DMS79 (cell line): ENCODE data around the gene KRTAP12-1.
"Not testable (repeated sequence)": the region's sequence is repeated elsewhere in the genome, so short reads cannot be mapped to it uniquely, and the experiment has no call there.

ENCODE experiments used
- DNase-seq: peaks from one replicate; lab custom pipeline; 2025; lab: John Stamatoyannopoulos, UW

Gene KRTAP12-1

DNA sequence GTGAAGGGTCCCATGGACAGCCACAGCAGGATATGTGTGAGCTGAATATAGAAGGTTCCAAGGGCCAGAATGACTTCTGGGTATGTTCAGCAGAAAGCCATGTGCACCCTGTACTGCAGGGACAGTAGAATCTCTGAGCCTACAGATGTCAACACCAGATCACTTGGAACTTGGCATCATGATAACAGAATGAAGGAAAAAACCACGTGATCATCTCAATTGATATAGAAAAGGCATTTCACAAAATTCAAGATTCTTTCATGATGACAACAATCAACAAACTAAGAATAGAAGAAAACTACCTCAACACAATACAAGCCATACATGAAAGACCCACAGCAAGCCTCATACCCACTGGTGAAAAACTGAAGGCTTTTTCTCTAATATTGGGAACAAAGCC lies 14.4 kb downstream of the KRTAP12-1 start:
- DNase-seq = no peak

DNA sequence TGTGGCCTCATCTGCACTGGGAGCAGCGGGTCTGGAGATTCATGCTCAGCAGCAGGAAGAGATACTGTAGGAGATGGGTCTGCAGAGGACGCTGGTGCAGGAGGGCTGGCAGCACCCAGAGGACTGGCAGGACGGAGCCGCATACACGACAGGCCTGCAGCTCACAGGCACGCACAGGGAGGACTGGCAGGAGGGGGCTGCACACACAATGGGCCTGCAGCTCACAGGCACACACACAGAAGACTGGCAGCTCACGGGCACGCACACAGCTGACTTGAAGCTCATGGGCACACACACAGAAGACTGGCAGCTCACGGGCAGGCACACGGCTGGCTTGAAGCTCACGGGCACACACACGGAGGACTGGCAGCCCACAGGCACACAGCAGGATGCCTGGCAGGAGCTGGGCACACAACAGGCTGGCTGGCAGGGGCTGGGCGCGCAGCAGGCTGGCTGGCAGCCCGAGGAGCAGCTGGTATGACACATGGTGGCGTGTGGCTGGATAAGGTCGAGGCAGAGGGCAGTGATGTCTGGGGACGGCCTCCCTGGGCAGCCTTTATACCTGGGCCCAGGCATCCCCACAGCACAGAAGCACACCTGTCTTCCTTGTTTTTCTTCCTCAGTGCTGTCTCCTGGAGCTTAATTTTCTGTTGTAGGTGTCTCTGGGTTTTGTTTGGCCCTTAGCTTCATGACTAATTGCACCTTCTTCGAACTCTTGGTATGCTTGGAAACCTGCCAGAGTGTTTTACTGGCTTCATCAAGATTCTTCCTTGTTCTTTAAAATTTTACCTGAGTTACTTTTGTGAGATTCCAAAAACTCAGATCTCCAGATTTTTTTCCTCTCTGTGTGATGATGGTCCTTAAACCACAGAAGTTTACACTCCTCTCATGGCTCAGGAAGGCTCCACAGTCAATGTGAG lies 15.3 kb downstream of the KRTAP12-1 start, which contains the start of gene KRTAP12-2:
KRTAP12-2 (minus strand) TSS at position 527 of the 920 bp plus-strand sequence; CDS start at position 486, 41 bp downstream.
- DNase-seq = peak; percentile 67

DNA sequence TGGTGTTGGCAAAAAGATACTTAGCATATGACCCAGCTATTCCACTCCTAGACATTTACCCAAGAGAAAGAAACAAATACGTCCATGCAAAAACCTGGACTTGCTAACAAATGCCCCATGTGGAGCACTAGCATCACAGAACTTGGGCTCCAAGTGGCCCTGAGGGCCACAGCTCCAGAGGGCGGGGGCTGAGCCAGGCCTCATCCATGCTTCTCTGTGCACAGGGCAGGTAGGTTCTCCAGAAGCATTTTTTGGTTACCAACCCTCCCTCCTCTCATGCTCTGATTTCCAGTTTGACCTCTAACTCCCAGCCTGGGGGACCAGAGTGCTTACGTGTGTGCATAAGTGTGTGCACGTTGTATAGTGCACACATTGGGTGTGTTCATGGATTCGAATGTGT lies 17.3 kb downstream of the KRTAP12-1 start:
- DNase-seq = no peak

DNA sequence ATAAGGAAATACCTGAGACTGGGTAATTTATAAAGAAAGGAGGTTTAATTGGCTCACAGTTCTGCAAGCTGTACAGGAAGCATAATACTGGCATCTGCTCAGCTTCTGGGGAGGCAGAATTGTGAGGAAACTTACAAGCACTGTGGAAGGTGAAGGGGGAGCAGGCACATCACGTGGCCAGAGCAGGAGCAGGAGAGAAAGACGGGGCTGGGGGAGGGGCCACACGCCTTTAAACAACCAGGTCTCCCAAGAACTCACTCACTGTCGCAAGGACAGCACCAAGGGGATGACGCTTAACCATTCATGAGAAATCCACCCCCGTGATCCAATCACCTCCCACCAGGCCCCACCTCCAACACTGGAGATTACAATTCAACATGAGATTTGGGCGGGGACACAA lies 20.4 kb downstream of the KRTAP12-1 start:
- not testable (repeated sequence) for DNase-seq

DNA sequence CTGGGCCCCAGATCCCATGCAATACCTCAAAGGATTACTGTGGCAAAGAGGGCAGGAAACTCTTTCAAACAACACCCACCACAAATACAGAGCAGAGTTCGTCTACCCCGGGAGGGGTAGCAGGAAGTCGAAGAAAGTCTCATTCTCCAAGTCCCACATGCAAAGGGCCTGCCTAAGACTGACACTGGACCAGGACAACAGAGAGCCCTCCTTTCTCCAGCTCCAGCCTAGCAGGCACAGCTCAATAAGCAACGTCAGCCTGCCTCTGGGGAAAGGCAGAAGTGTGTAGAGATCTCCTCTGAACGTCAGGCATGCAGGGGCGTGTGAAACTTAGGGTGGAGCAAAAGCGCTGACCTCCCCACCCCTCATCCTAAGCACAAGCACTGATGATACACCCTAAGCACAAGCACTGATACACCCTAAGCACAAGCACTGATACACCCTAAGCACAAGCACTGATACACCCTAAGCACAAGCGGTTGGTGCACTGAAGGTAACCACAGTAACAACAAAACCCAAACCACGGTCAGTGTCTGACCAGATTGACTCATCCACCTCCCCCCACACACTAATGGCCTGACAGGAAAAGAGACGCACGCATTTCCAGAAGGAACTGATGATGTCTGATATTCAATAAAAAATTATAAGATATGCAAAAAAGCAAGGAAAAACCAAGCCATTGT lies 22.9 kb downstream of the KRTAP12-1 start:
- DNase-seq = no peak

DNA sequence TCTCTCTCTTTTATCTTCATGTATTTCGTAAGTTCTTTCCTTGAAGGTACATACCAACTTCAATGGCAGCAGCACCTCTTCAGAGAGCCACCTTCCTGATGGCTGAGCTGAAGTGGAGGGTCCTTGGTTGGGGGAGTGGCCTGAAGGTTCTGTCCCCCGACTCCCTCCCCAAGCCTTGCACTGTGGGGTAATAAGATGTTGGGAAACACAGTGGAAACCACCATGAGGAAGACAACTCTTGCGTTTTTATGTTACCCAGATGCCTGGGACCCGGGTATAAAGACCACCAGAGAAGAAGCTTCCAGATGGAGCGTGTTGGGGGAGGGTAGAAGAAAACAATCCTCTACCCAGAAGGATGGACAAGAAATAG lies 23.4 kb downstream of the KRTAP12-1 start:
- DNase-seq = no peak

DNA sequence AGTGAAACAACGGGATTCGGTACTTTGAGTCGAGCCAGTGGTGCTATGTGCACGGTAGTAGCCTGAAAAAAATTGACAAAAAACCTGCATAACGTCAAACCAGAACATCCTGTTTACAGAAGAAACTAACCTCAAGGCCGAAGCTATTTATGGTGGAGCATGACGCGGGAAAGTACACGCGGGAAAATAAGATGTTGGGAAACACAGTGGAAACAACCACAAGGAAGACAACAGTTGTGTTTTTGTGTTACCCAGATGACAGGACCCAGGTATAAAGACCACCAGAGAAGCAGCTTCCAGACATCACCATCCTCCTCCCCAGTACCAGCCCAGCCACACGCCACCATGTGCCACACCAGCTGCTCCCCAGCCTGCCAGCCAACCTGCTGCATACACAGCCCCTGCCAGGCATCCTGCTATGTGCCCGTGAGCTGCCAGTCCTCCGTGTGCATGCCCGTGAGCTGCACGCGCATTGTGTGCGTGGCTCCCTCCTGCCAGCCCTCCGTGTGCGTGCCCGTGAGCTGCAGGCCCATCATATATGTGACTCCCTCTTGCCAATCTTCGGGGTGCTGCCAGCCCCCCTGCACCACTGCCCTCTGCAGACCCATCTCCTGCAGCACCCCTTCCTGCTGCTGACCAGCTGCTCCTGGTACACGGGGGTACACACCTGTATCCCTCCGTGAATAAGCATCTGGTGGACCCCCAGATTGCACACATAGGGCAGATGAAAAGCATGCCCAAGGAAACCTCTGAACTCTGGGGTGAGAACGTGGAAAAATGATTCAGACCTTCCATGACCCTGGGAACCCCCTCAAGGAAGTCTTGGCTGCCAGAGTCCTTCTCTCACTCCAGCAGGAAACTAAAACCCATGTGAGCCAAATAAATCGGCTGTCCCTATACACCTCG lies 24.1 kb downstream of the KRTAP12-1 start, which contains the start of gene KRTAP12-3:
KRTAP12-3 (plus strand) TSS at position 298 of the 906 bp plus-strand sequence; CDS start at position 346, 48 bp downstream.
- no peak for DNase-seq

DNA sequence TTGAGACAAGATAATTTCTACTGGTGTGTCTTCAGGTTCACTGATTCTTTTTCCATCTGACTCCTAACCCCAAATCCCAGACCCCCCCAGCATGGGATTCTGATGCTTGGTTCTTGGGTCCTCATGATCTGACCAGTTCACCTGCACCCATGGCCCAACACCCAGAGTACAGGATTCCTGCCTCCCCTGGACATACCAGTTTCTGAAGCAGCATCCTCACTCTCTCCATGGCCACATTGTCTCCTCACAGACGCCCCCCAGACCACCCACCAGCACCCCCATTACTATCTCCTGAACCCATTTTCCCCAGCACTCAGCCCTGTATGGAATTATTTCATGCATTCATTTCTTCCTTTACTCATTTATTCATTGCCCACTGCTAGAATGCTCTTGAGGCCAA lies 25.1 kb downstream of the KRTAP12-1 start:
- no peak for DNase-seq

DNA sequence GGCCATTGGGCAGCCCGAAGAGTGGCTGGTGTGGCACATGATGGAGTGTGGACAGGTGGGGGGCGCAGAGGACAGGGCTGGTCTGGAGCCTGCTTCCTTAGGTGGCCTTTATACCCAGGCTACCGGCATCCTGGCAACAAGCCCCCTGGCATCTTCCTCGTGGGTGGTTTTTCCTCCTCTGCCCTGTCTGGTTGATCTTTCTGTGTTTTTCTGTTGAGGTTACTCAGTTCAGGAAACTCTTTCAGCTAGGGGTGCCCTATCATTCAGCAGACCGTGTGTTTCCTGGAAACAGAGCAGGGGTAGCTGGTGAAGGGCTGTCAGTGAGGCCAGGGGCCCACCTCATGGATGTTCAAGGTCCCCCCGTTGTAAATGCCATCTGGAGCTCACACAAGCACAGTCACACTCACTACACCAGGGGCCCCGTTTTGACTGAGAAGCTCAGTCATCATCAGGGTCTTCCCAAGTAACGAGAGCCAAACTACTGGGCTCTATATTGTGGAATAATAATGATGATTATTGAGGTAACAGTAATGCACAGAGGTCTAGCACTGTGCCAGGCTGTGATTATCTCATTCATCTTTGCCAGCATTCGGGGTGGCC lies 27.3 kb downstream of the KRTAP12-1 start, which contains the start of gene KRTAP12-4:
KRTAP12-4 (minus strand) TSS at position 84 of the 600 bp plus-strand sequence; CDS start at position 39, 45 bp downstream.
- no peak for DNase-seq

DNA sequence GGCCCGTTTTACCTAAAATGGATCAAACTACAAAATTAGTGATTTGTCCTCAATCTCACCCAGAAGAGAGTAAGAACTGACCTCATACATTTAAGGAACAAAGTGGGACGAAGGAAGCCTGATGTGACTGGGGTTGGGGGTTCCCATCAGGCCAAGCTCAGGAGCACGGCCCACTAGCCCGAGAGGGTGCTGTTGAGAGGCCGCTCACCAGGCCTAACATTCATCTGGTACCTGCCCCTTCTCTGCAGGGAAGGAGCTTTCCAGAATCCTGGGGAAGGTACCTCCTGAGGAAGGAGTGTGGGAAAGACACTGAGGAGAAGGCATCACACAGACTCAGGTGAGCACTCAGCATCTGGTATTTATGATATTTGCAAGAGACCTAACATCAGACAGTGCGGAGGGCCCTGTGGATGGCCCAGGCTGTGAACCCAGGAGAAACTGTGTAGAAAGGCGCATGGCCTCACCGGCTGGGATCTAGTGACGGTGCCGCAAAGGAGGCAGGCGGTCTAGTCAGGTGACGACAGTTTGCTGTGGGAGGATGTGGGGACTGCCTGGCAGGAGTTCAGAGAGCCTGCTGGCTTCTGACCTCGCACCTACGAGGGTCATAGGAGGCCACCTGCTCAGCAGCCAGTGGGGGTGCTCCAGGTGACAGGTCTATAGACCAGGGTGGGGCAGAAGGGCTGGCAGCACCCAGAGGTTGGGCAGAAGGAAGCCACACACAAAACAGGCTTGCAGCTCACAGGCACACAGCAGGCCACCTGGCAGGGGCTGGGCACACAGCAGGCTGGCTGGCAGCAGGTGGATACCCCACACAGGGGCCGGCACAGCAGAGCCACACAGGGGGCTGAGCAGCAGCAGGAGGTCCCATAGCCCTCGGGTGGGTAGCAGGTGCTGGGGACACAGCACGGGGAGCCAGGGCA lies 28.0 kb downstream of the KRTAP12-1 start:
- no peak for DNase-seq

DNA sequence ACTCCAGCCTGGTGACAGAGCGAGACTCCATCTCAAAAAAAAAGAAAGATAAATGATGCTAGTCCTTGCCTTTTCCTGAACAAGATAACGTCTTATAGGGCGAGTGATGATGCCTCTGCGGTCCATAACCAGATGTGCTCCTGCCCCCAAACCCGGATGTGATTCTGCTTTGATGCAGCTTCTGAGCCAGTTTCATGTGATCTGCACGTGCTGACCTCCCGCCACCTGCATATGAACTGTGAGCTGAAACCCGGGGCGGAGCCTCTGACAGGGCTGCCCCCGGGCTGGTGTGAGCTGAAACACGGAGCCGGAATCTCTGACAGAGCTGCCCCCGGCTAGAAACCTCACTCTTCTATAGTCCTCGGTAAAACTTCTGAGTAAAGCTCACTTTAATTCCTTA lies 28.8 kb downstream of the KRTAP12-1 start:
- DNase-seq = no peak

DNA sequence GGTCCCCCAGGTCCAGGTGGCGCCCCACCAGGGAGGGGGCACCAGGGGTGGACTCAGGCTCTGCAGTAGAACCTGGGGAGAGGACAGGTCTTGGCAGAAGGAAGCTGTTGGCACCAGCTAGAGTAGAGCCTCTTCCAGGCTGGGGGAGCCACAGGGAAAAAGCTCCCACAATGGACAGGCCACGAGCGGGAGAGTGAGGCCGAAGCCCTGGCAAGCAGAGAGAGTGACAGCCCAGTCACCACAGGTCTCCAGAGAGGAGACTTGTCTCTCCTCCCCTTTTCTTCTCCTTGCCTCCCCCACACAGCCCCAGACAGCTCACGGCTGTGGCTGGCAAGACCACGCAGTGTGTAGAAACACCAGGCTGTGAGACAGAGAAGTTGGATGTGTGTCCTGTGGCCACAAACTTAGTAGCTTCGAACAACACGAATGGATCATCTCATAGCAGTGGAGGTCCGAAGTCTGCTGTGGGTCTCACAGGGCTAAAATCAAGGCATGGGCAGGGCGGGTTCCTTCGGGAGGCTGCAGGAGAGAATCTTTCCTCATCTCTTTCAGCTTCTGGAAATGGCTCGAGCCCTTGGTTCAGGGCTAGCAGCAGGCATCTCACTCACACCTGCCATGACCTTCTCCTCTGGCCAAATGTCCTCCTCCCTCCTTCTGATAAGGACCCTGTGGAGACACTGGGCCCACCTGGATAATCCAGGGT lies 30.8 kb downstream of the KRTAP12-1 start:
- DNase-seq = no peak

DNA sequence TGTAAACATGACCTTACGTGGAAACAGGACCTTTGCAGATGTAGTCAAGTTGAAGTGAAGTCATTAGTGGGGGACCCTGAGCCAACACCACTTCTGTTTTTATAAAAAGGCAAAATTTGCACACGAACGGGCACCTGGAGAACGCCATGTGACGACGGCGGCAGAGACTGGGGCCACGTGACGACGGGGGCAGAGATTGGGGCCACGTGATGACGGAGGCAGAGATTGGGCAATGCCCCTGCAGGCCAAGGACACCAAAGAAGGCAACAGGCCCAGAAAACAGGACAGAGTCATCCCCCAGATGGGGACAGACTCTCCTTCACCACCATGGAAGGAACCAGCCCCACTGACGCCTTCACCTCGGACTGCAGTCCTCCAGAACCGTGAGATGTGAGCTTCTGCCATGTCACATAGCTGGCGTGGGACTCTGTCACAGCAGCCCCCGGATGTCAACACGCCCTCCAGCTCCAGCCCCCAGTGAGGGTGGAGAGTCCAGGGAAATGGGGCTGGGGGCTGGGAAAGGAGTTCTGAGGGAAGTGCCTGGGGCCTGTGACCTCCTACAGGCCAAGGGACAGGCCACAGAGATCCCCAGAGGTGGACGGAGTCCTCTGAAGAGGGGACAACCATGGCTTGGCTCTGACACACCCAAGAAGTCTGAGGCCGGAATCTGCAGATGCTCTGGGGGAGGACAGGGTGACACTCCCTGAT lies 31.5 kb downstream of the KRTAP12-1 start:
- DNase-seq = no peak

DNA sequence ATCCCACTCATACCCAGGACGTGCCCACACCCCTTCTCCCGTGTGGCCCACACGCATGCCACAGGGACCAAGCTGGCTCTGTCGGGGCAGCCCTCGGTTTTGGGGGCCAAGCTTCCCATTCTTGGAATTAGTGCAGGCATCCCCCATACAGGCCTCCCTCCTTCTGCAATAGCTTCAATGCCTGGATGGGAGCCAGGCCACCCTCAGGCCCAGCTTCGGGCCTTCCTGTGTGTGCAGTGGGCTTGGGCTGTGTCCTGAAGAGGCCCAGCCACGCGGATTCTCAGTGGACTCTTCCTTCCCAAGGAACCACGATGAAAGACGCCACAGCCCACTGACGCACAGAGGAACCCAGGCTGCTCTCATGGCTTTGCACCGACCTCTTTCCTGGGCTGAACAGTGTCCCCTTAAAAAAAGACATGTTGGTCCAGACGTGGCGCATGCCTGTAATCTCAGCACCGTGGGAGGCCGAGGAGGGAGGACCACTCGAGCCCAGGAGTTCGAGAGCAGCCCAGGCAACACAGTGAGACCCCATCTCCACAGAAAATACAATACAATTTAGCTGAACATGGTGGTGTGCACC lies 32.4 kb downstream of the KRTAP12-1 start:
- DNase-seq = no peak

DNA sequence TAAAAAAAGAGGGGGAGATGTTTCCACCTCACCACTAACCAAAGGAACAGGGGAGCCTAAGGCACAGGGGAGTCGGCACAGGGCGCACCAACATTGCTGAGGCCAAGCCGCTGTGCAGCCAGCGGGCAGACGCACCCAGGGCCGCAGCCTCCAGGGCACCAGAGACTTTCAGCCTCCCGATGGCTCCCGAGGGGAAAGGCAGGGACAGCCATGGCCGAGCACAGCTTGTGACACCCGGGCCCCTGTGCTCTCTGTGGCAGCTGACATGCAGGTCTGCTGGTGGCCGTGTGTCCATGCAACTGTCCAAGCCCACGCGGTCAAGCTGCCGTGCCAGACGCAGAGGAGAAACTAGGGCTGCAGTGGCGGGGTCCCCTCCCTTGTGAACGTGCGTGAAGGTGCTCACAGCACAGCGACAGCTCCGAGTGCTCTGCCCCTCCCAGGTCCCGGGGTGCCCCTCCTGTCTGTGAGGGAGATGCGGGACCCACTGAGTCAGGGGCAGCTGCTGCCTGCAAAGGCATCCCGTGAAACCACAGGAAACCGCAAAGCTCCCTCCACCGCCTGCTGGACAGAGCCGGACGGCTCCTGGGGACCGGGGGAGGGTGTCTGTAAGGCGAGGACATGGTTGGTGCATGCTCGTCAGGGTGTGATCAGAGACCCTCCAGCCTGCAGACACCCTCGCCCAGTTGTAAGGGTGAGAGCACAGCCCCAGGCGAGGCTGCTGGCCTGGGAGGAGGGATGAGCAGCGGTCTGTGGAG lies 33.2 kb downstream of the KRTAP12-1 start:
- DNase-seq = no peak

DNA sequence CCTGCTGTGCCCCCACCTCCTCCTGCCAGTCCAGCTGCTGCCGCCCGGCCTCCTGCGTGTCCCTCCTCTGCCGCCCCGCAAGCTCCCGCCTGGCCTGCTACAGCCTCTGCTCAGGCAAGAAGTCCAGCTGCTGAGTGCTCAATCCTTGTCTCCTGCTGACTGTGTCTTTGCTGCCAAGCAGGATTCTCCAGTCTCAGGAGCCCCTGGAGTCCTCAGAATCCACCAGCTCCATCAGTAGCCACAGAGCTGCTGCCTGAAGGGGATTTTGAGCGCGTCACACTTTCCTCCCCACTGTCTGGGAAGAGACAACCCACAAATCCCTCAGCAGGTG lies 34.8 kb downstream of the KRTAP12-1 start:
- peak; percentile 46 for DNase-seq

DNA sequence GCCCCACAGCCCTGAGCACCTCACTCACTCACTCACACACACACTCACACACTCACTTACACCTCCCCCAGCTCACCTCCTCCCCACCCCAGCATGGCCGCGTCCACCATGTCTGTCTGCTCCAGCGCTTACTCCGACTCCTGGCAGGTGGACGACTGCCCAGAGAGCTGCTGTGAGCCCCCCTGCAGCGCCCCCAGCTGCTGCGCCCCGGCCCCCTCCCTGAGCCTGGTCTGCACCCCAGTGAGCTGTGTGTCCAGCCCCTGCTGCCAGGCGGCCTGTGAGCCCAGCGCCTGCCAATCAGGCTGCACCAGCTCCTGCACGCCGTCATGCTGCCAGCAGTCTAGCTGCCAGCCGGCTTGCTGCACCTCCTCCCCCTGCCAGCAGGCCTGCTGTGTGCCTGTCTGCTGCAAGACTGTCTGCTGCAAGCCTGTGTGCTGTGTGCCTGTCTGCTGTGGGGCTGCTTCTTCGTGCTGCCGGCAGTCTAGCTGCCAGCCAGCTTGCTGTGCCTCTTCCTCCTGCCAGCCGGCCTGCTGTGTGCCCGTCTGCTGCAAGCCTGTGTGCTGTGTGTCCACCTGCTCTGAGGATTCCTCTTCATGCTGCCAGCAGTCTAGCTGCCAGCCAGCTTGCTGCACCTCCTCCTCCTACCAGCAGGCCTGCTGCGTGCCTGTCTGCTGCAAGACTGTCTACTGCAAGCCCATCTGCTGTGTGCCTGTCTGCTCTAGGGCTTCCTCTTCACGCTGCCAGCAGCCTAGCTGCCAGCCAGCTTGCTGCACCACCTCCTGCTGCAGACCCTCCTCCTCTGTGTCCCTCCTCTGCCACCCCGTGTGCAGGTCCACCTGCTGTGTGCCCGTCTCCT lies 35.4 kb downstream of the KRTAP12-1 start, which contains the start of gene KRTAP10-11:
KRTAP10-11 (plus strand) TSS at position 49 of the 856 bp plus-strand sequence; CDS start at position 94, 45 bp downstream.
- DNase-seq = not testable (repeated sequence)
